HG03025 (cell line): ENCODE data around the gene COBLL1.
"Not testable (repeated sequence)": the region's sequence is repeated elsewhere in the genome, so short reads cannot be mapped to it uniquely, and the experiment has no call there.

Source experiments
- ATAC-seq: cut with Tn5 transposase; IDR thresholded peaks from one replicate; pipeline ENCODE4 v1.9.1; 2021; ENCODE audit warnings: mild to moderate bottlenecking, moderate library complexity; ENCODE audit not compliant: unreplicated experiment, low FRiP score

The COBLL1 gene

GRCh38 chr2:164841719-164842623 is at the start of gene COBLL1:
Gene COBLL1, minus strand, starts transcription at chr2:164841823. Its CDS starts 627 bp downstream, at chr2:164841196.
- ATAC-seq: peak; percentile 83

GRCh38 chr2:164890544-164890943 is 48.9 kb upstream of the COBLL1 start:
- ATAC-seq: no peak

- no peak for ATAC-seq
Measured at GRCh38 chr2:164888592-164888991, 47.0 kb upstream of the COBLL1 start.

- no peak for ATAC-seq
Measured at GRCh38 chr2:164887434-164888144, 46.0 kb upstream of the COBLL1 start.

GRCh38 chr2:164882276-164882675 is 40.7 kb upstream of the COBLL1 start:
- ATAC-seq: no peak

- ATAC-seq: no peak
Measured at GRCh38 chr2:164881524-164881923, 39.9 kb upstream of the COBLL1 start.

- ATAC-seq: no peak
Measured at GRCh38 chr2:164879901-164880535, 38.4 kb upstream of the COBLL1 start.

- ATAC-seq: no peak
Measured at GRCh38 chr2:164877927-164878326, 36.3 kb upstream of the COBLL1 start.

- no peak for ATAC-seq
Measured at GRCh38 chr2:164877169-164877568, 35.5 kb upstream of the COBLL1 start.

GRCh38 chr2:164875334-164876205 is 33.9 kb upstream of the COBLL1 start:
- no peak for ATAC-seq

- no peak for ATAC-seq
Measured at GRCh38 chr2:164873210-164873908, 31.7 kb upstream of the COBLL1 start.

- no peak for ATAC-seq
Measured at GRCh38 chr2:164871404-164871803, 29.8 kb upstream of the COBLL1 start.

GRCh38 chr2:164869420-164869772 is 27.8 kb upstream of the COBLL1 start:
- ATAC-seq: no peak

- ATAC-seq: no peak
Measured at GRCh38 chr2:164868563-164869419, 27.2 kb upstream of the COBLL1 start.

- ATAC-seq: no peak
Measured at GRCh38 chr2:164867779-164868397, 26.3 kb upstream of the COBLL1 start.

- ATAC-seq: not testable (repeated sequence)
Measured at GRCh38 chr2:164866381-164866780, 24.8 kb upstream of the COBLL1 start.

GRCh38 chr2:164860694-164861042 is 19.0 kb upstream of the COBLL1 start:
- ATAC-seq: no peak

- not testable (repeated sequence) for ATAC-seq
Measured at GRCh38 chr2:164859906-164860693, 18.5 kb upstream of the COBLL1 start.
